ENCODE results near the gene AKTIP.

AKTIP gene

GRCh38 chr16:53476867-53477266 lies 26.1 kb downstream of the AKTIP start:
- no peak for DNase-seq

GRCh38 chr16:53465606-53466280 lies 37.3 kb downstream of the AKTIP start:
- DNase-seq: no peak

GRCh38 chr16:53458635-53459034 lies 44.4 kb downstream of the AKTIP start:
- no peak for DNase-seq

- DNase-seq: no peak
Observed at GRCh38 chr16:53457670-53458069, 45.3 kb downstream of the AKTIP start.

- DNase-seq: no peak
Observed at GRCh38 chr16:53456625-53457024, 46.4 kb downstream of the AKTIP start.

GRCh38 chr16:53453928-53454327 lies 49.1 kb downstream of the AKTIP start:
- no peak for DNase-seq

- DNase-seq: no peak
Observed at GRCh38 chr16:53449816-53450517, 53.0 kb downstream of the AKTIP start.

GRCh38 chr16:53446090-53446489 lies 56.9 kb downstream of the AKTIP start:
- no peak for DNase-seq

- no peak for DNase-seq
Observed at GRCh38 chr16:53445534-53445933, 57.5 kb downstream of the AKTIP start.

Data from eye (tissue), 1 donor.